Kidney epithelial cell (primary cell): ENCODE measurements around the gene P2RX1. TPM values are rescaled to one million over a fixed set of nuclear protein-coding genes. Genes with fewer than 3 reads are reported as not detected.

ENCODE experiments used
- DNase-seq: peaks from one replicate; pipeline ENCODE4 v3.0.0-alpha.2; 2010; ENCODE audit warnings: low read depth
- H3K27me3 ChIP-seq: 2 replicates; pipeline ENCODE4 v1.6.0; 2011; ENCODE audit warnings: low read length; ENCODE audit not compliant: control insufficient read depth, insufficient read depth
- H3K36me3 ChIP-seq: 2 replicates; pipeline ENCODE4 v1.5.1; 2011; ENCODE audit warnings: low read length; ENCODE audit not compliant: control insufficient read depth, insufficient read depth
- H3K4me3 ChIP-seq: 2 replicates; pipeline ENCODE4 v1.5.1; 2011; ENCODE audit warnings: low read depth, mild to moderate bottlenecking, control low read depth, low read length
- CTCF ChIP-seq: IDR thresholded peaks from 2 replicates; pipeline ENCODE4 v1.5.1; 2011; ENCODE audit warnings: mild to moderate bottlenecking, moderate library complexity, low read length, control low read depth, inconsistent platforms; ENCODE audit not compliant: insufficient read depth, poor library complexity, severe bottlenecking
- total RNA-seq: library from RNA; depleted of rRNA; stranded (reverse); fragments of >200 nt; gene quantifications from 2 replicates; pipeline ENCODE4 v1.2.3, GENCODE V29; 2015

Gene P2RX1
- total RNA-seq, 1 donor from 2014 or later = not detected

- peaks cover 24% of the 10 kb centered on the region for H3K27me3 ChIP-seq
- no peak for TF ChIP-seq CTCF
- no peaks in the 10 kb centered on the region for H3K36me3 ChIP-seq
- DNase-seq = no peak
- H3K4me3 ChIP-seq = no peak overlapping the region
Measured at GRCh38 chr17:3923466-3924190, 7.4 kb upstream of the P2RX1 start.

- TF ChIP-seq CTCF = no peak
- Histone ChIP-seq H3K27me3 (peaks cover 24% of the 10 kb centered on the region), H3K4me3 (no peak overlapping the region), H3K36me3 (no peaks in the 10 kb centered on the region)
- DNase-seq = no peak
Measured at GRCh38 chr17:3922765-3923164, 6.5 kb upstream of the P2RX1 start.

GRCh38 chr17:3921502-3922319 lies 5.4 kb upstream of the P2RX1 start:
- no peak for DNase-seq
- H3K36me3 ChIP-seq = no peaks in the 10 kb centered on the region
- TF ChIP-seq CTCF = no peak
- peaks cover 26% of the 10 kb centered on the region for H3K27me3 ChIP-seq
- H3K4me3 ChIP-seq = no peak overlapping the region

DNA sequence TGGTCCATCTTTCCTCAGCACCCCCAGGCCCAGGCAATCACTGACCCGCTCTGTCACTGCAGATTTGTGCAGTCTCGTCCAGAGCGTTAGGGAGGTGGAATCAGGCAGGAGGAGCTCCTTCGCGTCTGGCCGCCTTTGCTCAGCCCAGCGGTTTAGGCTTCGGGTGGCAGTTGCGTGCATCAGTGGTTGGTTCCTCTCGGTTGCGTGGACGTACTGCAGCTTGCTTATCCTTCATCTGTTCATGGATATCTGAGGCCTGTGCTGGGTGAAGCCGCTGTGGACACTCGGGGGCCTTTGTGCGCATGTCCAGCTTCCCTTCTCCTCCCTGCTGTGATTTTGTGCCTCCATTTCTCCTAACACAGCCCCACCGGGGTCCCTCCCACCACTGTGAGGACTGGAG lies 4.7 kb upstream of the P2RX1 start:
- H3K4me3 ChIP-seq = no peak overlapping the region
- no peaks in the 10 kb centered on the region for H3K36me3 ChIP-seq
- no peak for DNase-seq
- peaks cover 26% of the 10 kb centered on the region for H3K27me3 ChIP-seq
- no peak for TF ChIP-seq CTCF

DNA sequence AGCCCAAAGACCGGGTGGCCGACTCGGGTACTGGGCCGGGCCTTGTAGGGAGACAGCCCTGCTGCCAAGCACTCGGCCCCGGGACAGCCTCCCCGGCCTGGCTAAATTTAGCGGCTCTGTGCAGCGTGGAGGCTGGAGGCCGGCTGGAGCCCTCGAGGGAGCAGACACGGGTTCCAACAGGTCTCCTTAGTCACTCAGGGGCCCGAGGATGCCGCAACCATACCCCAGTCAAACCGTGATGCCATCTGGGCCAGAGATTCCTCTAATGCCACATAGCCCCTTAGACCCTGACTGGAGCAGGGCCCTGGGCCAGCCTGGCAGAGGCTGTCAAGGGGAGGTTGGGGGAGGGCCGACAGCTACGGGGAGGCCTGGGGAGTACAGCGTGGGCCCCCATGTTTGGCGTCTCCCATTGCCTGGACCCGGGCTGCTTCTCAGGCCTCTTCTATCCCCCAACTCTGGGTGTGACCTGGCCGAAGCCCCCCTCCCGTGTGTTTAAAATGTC lies 2.9 kb upstream of the P2RX1 start:
- DNase-seq = no peak
- Histone ChIP-seq H3K4me3 (no peak overlapping the region), H3K27me3 (peaks cover 13% of the 10 kb centered on the region), H3K36me3 (no peaks in the 10 kb centered on the region)
- no peak for TF ChIP-seq CTCF
